Measurements from ENCODE around the gene ZFP57.

ZFP57 gene

GRCh38 chr6:29680904-29681303, at the start of gene ZFP57:
Gene ZFP57, minus strand, starts transcription at chr6:29681152. Its CDS starts 4,149 bp downstream, at chr6:29677003.
- DNase-seq, result no peak

- no peak for DNase-seq
Measured at GRCh38 chr6:29730575-29731126, 49.7 kb upstream of the ZFP57 start.

- DNase-seq, result no peak
Measured at GRCh38 chr6:29729774-29730328, 48.9 kb upstream of the ZFP57 start.

- no peak for DNase-seq
Measured at GRCh38 chr6:29728875-29729270, 47.9 kb upstream of the ZFP57 start.

GRCh38 chr6:29728173-29728874, 47.4 kb upstream of the ZFP57 start:
- DNase-seq, result no peak

- DNase-seq, result no peak
Measured at GRCh38 chr6:29727637-29728036, 46.7 kb upstream of the ZFP57 start.

- DNase-seq, result peak in 1 of 2 donors; percentile 45
Measured at GRCh38 chr6:29726571-29727194, 45.7 kb upstream of the ZFP57 start.

GRCh38 chr6:29726001-29726400, 45.0 kb upstream of the ZFP57 start:
- peak in 1 of 2 donors; percentile 39 for DNase-seq

GRCh38 chr6:29724937-29725869, 44.3 kb upstream of the ZFP57 start:
- DNase-seq, result peak in 1 of 2 donors; percentile 27

GRCh38 chr6:29723666-29724588, 43.0 kb upstream of the ZFP57 start:
- peak; percentile 81 to 90 for DNase-seq

- peak; percentile 94 to 97 for DNase-seq
Measured at GRCh38 chr6:29723262-29723665, 42.3 kb upstream of the ZFP57 start, which contains the start of gene HLA-F. Gene HLA-F, plus strand, starts transcription at chr6:29723434. Its CDS starts 30 bp downstream, at chr6:29723464.

GRCh38 chr6:29720863-29721262, 39.9 kb upstream of the ZFP57 start:
- peak in 1 of 2 donors; percentile 64 for DNase-seq

GRCh38 chr6:29710281-29710941, 29.5 kb upstream of the ZFP57 start:
- DNase-seq, result no peak

GRCh38 chr6:29709188-29709587, 28.2 kb upstream of the ZFP57 start:
- DNase-seq, result no peak

- DNase-seq, result peak; percentile 63 to 84
Measured at GRCh38 chr6:29708432-29709179, 27.7 kb upstream of the ZFP57 start.

- peak in 1 of 2 donors; percentile 58 for DNase-seq
Measured at GRCh38 chr6:29705389-29706231, 24.7 kb upstream of the ZFP57 start.

GRCh38 chr6:29702519-29703103, 21.7 kb upstream of the ZFP57 start:
- peak; percentile 65 to 80 for DNase-seq

Measured in CD4-positive, alpha-beta T cell treated with Interferon alpha-2 for 1 hour (primary cell).